Spleen (tissue), 7 donors: ENCODE results near the gene PI4K2B.

Experiments used
- CTCF ChIP-seq, 11 experiments: fragments of 200-600 bp in 7 of 11; fragments of 450-650 bp in 4 of 11; sonication (generic) in 4 of 11; IDR thresholded peaks in 8 of 11; conservative IDR thresholded peaks in 3 of 11; 1 replicate in 7 of 11; 2 replicates in 4 of 11; pipeline versions ENCODE4 v1.4.0 to v1.8.0; 2016 to 2021; ENCODE audit warnings: antibody characterized with exemption in 11 of 11, inconsistent platforms in 4 of 11, mild to moderate bottlenecking in 1 of 11
- POLR2A ChIP-seq, 3 donors: fragments of 450-650 bp; IDR thresholded peaks; one replicate each; pipeline ENCODE4 v1.5.1; 2017; ENCODE audit warnings: antibody characterized with exemption in 3 of 3, mild to moderate bottlenecking in 1 of 3
- donor health status: DM: no; HTN: no; CAD: no; lungs with moderate emphysema.
- donor health status: DM: no; HTN: no; CAD: no.
- donor health status: DM: no; HTN: no; CAD: no.

- TF ChIP-seq CTCF (IDR thresholded peaks at IDR 0.05 in 8 of 11, conservative IDR thresholded peaks at IDR 0.05 in 3 of 11): no peak
- no peak for TF ChIP-seq POLR2A (IDR thresholded peaks at IDR 0.05)
These were observed 639 bp upstream of the PI4K2B start for GRCh38 chr4:25233194-25233593.
